HG02943 (cell line): ENCODE results near the gene TMIE.
"Not testable (repeated sequence)": the region's sequence is repeated elsewhere in the genome, so short reads cannot be mapped to it uniquely, and the experiment has no call there.

ENCODE experiments used
- ATAC-seq: cut with Tn5 transposase; IDR thresholded peaks from one replicate; pipeline ENCODE4 v1.9.1; 2021; ENCODE audit warnings: mild to moderate bottlenecking, low read depth, moderate library complexity; ENCODE audit not compliant: unreplicated experiment

Gene TMIE

DNA sequence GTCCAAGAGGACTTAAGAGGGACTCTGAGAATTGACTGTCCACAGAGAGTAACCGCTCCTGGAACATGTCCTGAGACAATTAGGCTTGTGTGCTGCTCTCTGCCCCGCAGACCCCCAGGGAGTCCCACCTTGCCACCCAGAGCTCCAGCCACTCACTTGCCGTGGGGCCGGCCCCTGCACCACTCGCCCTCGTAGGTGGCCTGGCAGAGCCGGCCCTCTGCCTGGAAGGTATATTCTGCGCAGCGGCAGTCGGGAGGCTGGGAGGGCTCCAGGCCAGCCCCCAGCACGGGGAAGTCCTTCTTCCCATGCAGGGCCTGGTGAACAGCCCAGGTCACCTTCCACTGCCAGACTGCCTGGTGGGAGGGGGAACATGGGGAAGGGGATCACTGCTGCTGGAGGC is 18.2 kb upstream of the TMIE start:
- no peak for ATAC-seq

DNA sequence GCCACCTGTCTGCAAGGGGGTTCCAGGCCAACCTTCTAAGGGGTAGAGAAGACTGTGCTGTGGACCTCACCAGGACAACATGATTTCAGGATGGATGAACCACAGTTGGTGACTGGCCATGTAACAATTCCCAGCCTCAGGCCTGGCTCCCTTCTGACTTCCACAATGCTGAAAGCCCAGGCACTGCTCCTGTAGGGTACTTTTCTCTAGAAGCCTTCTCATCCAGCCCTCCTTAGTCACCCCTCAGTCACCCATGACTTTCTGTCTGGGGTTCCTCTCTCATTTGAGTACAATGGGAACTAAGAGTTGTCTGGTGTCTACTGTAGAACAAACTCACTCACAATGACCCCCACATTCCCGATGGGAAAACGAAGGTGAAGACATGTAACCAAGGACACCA is 16.3 kb upstream of the TMIE start:
- ATAC-seq, result no peak

DNA sequence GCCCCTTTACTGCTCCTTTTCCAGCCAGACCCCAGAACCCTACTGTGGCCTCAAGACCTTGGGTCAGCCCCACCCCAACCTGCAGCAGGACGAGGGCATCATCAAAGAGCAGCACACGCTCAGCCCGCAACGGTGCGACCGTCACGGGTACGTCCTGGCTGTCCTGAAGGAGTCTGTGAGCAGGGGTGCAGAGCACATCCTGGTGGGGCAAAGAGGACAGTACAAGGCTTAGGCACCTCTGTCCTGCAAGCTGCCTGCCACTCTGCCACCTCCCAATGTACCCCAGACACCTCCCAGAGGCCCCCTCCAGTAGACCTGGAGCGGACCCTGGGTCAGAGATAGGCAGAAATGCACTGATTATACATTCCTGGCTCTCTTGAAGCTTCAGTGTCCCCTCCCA is 15.7 kb upstream of the TMIE start:
- ATAC-seq, result no peak

- ATAC-seq, result no peak
Observed at GRCh38 chr3:46690798-46691197, 10.4 kb upstream of the TMIE start.

DNA sequence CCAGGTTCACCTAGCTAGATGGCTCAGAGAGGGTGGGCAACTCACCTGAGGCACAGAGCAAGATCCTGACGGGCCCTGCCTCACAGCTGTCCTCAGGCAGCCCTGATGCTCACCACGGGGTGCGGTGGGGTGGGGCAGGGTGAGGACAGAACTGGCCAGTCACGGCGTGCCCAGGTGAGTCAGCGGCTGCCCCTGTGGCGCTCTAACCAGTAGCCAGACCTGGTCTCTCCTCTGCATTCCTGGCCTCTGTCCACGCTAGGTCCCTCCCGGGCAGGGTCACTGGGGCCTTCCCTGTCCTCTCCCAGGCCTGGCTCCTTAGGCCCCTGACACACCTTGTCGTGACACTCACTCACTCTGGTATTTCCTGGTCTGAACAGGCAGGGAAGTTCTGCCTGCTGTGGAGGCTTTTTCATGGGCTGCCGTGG is 8.6 kb upstream of the TMIE start:
- ATAC-seq, result no peak

DNA sequence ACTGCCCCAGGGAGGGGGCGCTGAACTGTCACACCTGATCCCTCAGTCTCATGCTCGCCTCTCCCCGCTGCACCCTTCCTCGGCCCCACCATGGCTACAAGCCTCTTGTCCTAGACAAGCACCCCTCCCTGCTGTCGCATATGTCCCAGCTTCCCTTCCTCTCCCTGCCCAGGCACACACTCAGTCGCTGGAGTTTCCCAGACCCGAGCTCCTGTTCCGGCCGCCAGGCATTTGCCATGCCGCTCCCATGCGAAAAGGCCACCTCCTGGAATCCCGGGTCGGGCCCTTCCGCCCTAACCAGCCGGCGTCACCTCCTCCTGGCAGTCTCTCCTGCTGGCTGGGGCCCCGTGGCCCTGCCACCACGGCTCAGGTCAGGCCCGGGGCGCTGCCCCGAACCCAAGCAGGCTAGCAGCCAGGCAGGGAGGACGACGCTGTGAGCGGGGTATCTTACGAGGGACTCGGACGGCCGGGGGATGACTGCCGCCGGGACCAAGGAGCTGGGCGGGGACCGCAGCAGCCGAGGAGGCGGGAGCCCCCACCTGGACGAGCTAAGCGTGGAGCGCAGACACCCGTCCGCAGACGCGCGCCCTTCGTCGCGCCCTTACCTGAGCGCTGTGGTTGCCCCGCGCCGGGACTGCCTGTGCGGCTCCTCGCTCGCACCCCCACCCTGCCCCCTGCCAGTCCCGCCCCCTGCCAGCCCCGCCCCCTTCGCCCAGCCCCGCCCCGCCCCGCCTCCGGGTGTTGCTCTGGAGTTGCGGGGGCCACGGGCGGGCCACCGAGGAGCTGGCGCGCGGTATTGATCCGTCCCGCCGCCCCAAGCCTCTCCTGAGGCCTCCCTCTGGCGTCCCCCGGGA is 7.9 kb upstream of the TMIE start, which contains the start of gene ALS2CL:
TSS of gene ALS2CL (minus strand) at position 642 of the 854 bp plus-strand sequence. CDS start 4,239 bp downstream, outside the sequence.
- no peak for ATAC-seq

DNA sequence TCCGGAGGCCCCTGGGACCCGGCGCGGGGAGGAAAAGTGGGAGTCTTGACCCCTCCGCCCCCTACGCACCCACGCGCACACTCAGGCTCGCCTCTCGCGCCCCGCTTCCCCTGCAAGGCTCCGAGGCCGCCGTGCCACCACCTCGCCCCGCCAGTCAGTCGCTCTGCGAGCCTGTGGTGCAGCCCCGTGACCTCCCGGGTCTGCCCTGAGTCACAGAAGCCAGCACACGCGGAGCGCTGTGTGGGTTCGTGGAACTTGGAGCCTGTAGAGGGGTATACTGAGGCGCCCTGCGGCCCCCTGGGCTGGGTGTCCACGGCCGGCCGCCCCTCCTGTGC is 7.3 kb upstream of the TMIE start:
- no peak for ATAC-seq

- no peak for ATAC-seq
Observed at GRCh38 chr3:46694520-46694919, 6.7 kb upstream of the TMIE start.

GRCh38 chr3:46695177-46695961 is 5.8 kb upstream of the TMIE start:
- ATAC-seq, result no peak

DNA sequence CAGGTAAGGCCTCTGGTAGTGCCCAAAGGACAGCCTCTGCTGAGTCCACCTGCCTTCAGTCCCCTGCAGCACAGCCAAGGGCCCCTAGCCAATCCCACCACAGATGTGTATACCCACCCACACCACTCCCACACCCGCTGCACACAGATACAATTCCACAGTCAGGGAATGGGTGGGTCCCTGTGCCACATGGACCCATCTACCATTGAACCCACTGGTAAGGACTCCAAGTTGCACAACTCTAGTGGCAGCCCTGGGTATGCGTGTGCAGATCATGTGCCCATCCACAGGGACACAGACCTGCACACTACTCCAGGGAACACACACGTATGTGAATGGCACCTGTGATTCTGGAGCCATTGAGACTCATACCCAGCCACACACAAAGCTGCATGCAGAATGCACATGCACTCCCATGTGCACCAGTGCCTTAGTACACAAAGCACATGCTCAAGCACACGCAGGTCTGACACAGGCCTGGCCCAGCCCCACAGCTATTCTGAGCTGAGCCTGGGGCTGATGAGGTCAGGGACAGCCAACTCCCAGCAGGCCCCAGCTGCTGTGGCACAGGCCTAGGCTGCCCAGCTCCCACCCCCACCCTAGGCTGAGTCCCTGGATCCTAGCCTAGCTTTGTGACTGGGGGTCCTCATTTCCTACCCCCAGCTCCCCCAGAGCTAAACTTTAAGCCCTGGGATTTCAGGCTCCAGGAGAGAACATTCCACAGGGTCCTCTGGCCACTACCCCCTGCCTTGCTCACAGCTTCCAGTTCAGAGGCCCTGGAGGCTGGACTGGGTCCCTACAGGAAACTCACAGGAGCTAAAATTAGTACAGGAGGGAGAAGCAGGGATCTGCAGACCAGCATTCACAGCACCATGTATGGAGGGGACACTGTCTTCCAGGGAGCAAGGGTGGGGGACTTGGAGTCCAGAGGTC is 5.0 kb upstream of the TMIE start:
- ATAC-seq, result no peak

GRCh38 chr3:46699676-46700523 is 1.3 kb upstream of the TMIE start:
- ATAC-seq, result no peak

DNA sequence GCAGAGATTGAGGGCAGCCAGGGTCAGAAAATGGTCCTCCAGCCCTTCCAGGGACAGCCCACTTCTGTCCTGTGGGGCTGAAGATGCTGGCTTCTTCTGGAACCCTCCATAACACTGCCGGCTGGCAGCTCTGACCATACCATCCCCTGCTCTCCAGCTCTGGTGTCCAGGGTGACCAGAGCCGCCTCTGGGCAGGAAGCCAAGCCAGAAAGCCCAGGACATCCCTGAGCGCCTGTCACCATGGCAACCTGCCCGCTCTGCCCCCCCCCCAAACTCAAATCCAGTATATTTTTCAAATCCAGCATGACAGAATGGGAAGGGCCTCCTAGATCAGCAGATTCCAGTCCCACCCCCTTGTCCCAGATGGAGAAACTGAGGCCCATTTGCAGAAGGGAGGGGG is 420 bp upstream of the TMIE start:
- no peak for ATAC-seq

DNA sequence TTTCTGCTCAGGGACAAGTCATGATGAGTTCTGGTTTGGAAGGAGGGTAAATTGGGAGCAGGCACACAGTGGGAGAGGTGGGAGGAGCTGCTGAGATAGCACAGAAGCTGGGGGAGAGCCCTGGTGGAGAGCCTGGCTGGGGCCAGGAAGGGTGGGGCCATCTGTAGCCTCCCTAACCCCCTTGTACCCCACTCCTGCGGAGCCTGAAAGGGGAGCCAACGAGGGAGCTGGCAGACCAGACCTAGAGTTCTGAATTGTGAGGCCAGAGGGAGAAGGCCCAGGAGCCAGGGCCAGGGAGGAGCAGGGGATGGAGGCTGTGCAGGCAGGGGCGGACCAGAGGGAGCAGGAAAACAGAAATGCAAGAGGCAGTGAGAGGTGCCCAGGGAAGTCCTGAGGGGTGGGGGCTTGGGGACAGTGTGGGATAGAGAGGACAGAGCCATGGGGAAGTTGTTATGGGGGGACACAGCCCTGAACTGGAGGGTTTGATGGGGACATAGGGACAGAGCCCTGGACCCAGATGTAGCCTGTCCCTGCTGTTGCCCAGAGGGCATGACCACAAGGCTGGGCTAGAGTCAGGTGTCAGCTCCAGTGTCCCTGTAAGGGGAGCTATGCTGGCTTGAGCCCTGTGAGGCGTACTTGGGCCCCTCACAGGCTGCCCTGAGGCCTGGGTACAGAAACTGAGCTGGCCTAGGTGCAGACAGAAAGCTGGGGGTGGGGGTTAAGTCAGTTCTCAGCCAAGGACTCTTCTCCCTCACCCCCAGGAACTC is 1.2 kb downstream of the TMIE start:
- no peak for ATAC-seq

GRCh38 chr3:46703013-46703520 is 1.9 kb downstream of the TMIE start:
- ATAC-seq, result no peak

GRCh38 chr3:46704346-46704745 is 3.2 kb downstream of the TMIE start:
- ATAC-seq, result not testable (repeated sequence)

DNA sequence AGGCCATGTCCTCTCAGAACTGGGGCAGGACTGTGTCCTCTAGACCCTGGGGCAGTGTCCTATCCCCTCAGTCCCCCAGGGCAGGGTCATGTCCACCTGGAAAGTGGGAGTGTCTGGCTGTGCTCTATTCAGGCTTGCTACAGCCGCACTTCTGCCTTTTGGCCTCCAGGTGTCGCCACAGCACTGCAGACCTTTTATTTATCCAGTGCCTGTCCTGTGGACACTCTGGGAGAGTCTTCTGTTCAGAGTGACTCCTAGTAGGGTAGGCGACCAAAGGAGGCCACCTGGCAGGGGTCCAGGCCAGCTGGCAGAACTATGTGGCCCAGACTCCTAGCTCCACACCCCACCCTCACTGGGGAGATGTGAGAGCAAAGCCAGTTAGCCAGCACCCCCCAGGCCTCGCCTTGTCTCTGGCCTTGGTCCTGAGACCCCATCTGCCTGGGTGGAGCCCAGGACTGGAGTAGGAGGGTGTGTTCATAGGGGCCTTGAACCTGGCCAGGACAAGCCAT is 3.9 kb downstream of the TMIE start:
- no peak for ATAC-seq

DNA sequence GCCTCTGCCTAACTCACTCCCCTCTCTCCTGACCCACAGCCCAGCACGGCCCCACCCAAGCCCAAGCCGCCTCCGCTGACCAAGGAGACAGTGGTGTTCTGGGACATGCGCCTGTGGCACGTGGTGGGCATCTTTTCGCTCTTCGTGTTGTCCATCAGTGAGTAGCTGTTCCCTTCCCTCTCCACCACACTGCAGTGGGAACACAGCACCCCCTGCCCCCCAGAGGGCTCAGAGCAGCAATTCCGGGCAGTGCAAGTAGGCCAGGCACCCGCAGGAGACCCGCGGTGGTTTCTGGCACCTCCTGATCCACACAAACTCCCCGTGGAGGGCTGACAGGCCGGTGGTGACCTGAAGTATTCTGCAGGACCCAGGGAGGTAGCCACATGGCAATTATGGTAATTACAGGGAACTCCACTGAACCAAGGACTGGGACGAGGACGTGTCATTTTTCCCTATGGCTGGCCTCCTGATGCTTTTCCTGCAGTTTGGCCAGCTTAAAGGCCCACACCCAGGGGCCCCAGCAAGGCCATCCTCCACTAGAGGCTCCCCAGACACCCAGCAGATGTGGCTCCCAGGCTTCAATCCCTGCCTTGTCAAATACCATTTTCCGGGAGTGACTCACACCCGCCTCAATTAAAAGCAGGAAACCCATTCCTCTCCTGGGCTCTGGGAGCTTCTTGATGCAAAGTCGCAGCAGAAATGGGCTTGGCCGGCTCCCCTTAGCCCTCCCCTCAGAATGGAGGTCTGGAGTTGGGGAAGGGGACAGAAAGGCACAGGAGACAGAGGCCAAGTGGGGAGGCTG is 4.8 kb downstream of the TMIE start:
- ATAC-seq, result no peak
